Upper lobe of left lung (tissue), 6 donors: ENCODE results near the gene VASN. TPM values are rescaled to one million over a fixed set of nuclear protein-coding genes. Genes with fewer than 3 reads are reported as not detected.
A peak's percentile ranks its signal among the peaks of the same experiment; 100 is the strongest.

Experiments used
- ATAC-seq, 2 donors: fragments of 200-7000 bp; cut with Tn5 transposase; one replicate each; pipeline ENCODE4 v1.9.1; 2022; ENCODE audit warnings: mild to moderate bottlenecking in 2 of 2, moderate library complexity in 2 of 2; ENCODE audit not compliant: low FRiP score in 2 of 2
- DNase-seq, 2 donors: peaks; one replicate each; pipeline ENCODE4 v3.0.0-alpha.2; 2019 to 2020
- H3K27ac ChIP-seq, 4 donors: fragments of 200-600 bp; sonication (generic); one replicate each; pipeline ENCODE4 v1.5.1; 2016 to 2019
- H3K27me3 ChIP-seq, 4 donors: fragments of 200-600 bp; sonication (generic); one replicate each; pipeline ENCODE4 v1.5.1; 2017 to 2019
- H3K36me3 ChIP-seq, 4 donors: fragments of 200-600 bp; sonication (generic); one replicate each; pipeline ENCODE4 v1.5.1; 2016 to 2019
- H3K4me1 ChIP-seq, 4 donors: fragments of 200-600 bp; sonication (generic); one replicate each; pipeline ENCODE4 v1.5.1; 2018 to 2019
- H3K4me3 ChIP-seq, 4 donors: fragments of 200-600 bp; sonication (generic); one replicate each; pipeline ENCODE4 v1.5.1; 2017 to 2019; ENCODE audit warnings: mild to moderate bottlenecking in 2 of 4, moderate library complexity in 1 of 4
- H3K9me3 ChIP-seq, 4 donors: fragments of 200-600 bp; sonication (generic); one replicate each; pipeline ENCODE4 v1.5.1; 2018 to 2019
- EP300 ChIP-seq, 4 donors: sonication (generic); formaldehyde crosslinking; IDR thresholded peaks; one replicate each; pipeline ENCODE4 v1.5.1; 2017; ENCODE audit warnings: antibody characterized with exemption in 4 of 4, control low read depth in 2 of 4
- POLR2A ChIP-seq, 4 donors: fragments of 450-650 bp; IDR thresholded peaks; one replicate each; pipeline ENCODE4 v1.5.1; 2016 to 2017; ENCODE audit warnings: antibody characterized with exemption in 4 of 4, mild to moderate bottlenecking in 2 of 4
- POLR2AphosphoS5 ChIP-seq, 2 donors: sonication (generic); formaldehyde crosslinking; IDR thresholded peaks; one replicate each; pipeline ENCODE4 v1.5.1; 2017; ENCODE audit warnings: antibody characterized with exemption in 2 of 2
- WGBS, 2 donors: methylation state at CpG; one replicate each; pipeline ENCODE4 v1.1.5; 2017 to 2018; 5-methylcytosine and 5-hydroxymethylcytosine counted together
- total RNA-seq, 6 donors: library from RNA; depleted of rRNA in 4 of 6; stranded (reverse); fragments of >200 nt in 4 of 6; gene quantifications; one replicate each; pipeline versions ENCODE4 v1.1.0 to v1.2.1, GENCODE V29; 2016 to 2021
- TF ChIP-seq, protein P1 (sequence below), 6 experiments: fragments of 450-650 bp in 4 of 6; fragments of 200-600 bp in 2 of 6; sonication (generic) in 2 of 6; IDR thresholded peaks; one replicate each; pipeline ENCODE4 v1.5.1; 2016 to 2019; ENCODE audit warnings: antibody characterized with exemption in 6 of 6
- donor health status: DM: no; HTN: no; CAD: no; lungs with moderate emphysema.
- donor health status: DM: no; HTN: yes; CAD: no; lungs with severe emphysema.

VASN gene
- total RNA-seq, 6 donors from 2014 or later: 11.4 to 40.6 (median 30.2) TPM

- Histone ChIP-seq H3K27me3 (no peaks in the 10 kb centered on the region), H3K36me3 (peaks cover 13 to 37% (median 23%) of the 10 kb centered on the region in 4 donors), H3K27ac (peak overlapping the region; percentile 82 to 92 (median 85)), H3K4me1 (peaks cover 64 to 70% (median 67%) of the 10 kb centered on the region in 4 donors), H3K4me3 (no peak overlapping the region), H3K9me3 (no peaks in the 10 kb centered on the region)
- TF ChIP-seq POLR2AphosphoS5 (IDR thresholded peaks at IDR 0.05): no peak
- TF ChIP-seq, protein P1, sequence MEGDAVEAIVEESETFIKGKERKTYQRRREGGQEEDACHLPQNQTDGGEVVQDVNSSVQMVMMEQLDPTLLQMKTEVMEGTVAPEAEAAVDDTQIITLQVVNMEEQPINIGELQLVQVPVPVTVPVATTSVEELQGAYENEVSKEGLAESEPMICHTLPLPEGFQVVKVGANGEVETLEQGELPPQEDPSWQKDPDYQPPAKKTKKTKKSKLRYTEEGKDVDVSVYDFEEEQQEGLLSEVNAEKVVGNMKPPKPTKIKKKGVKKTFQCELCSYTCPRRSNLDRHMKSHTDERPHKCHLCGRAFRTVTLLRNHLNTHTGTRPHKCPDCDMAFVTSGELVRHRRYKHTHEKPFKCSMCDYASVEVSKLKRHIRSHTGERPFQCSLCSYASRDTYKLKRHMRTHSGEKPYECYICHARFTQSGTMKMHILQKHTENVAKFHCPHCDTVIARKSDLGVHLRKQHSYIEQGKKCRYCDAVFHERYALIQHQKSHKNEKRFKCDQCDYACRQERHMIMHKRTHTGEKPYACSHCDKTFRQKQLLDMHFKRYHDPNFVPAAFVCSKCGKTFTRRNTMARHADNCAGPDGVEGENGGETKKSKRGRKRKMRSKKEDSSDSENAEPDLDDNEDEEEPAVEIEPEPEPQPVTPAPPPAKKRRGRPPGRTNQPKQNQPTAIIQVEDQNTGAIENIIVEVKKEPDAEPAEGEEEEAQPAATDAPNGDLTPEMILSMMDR (IDR thresholded peaks at IDR 0.05): no peak
- DNase-seq: no peak
- ATAC-seq: no peak
- WGBS, 2 donors: 72 to 81% methylated on average over 12 of the region's 12 CpGs
Measured at GRCh38 chr16:4377573-4378154, 6.0 kb downstream of the VASN start.

GRCh38 chr16:4378161-4378666 lies 6.6 kb downstream of the VASN start:
- peak overlapping the region; percentile 82 to 92 (median 85) for H3K27ac ChIP-seq
- no peak for TF ChIP-seq POLR2AphosphoS5 (IDR thresholded peaks at IDR 0.05)
- no peak for TF ChIP-seq POLR2A (IDR thresholded peaks at IDR 0.05)
- TF ChIP-seq, protein P1 (IDR thresholded peaks at IDR 0.05): no peak
- no peak for TF ChIP-seq EP300 (IDR thresholded peaks at IDR 0.05)
- H3K4me3 ChIP-seq: no peak overlapping the region
- WGBS, 2 donors: 72 to 82% methylated on average over 6 to 9 of the region's 15 CpGs
- DNase-seq: peak in 1 of 2 donors; percentile 74
- peaks cover 15 to 43% (median 27%) of the 10 kb centered on the region in 4 donors for H3K36me3 ChIP-seq
- peaks cover 59 to 65% (median 61%) of the 10 kb centered on the region in 4 donors for H3K4me1 ChIP-seq
- H3K27me3 ChIP-seq: no peaks in the 10 kb centered on the region
- no peaks in the 10 kb centered on the region for H3K9me3 ChIP-seq
- ATAC-seq: peak in 1 of 2 donors; percentile 55

- H3K27me3 ChIP-seq: no peaks in the 10 kb centered on the region
- 81 to 90% methylated on average over 9 to 13 of the region's 21 CpGs for WGBS, 2 donors
- DNase-seq: peak in 1 of 2 donors; percentile 68
Measured at GRCh38 chr16:4378999-4379690, 7.5 kb downstream of the VASN start.

DNA sequence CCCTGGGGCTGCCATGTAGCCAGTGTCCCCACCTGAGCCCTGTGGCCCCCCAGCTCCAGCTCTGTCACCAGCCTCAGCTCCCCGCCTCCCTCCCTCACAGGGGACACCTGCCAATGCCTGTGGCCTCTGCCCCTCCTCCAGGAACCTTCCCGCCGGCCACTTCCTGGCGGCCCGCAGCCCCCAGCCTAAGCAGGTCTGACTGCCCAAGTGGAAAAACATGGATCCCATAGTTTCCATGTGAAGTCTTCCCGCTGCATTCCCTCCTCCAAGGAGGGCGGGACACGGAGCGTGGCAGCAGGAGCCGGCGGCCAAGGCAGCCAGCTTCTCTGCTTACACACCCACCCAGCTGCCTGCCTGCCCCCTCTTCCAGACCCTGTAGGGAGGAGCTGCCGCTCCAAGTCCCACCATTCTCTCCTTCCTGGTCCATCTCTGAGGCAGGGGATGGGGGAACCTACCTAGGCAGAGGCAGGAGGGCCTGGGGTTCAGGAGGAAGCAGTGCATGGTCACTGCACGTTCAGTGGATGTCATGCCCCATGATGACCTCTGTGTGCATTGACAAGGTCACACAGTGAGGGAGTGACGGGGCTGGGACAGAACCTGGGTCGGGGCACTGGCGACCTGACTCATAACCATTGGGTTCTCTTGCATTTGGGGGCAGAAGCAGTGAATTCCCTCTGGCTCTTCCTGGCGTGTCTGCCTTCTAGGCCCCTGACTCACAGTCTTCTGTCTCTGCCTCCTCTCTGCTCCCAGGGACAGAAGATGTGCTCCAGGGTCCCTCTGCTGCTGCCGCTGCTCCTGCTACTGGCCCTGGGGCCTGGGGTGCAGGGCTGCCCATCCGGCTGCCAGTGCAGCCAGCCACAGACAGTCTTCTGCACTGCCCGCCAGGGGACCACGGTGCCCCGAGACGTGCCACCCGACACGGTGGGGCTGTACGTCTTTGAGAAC lies 8.7 kb downstream of the VASN start:
- WGBS, 2 donors: 63 to 89% methylated on average over 12 to 23 of the region's 26 CpGs
- peaks cover 15 to 65% (median 41%) of the 10 kb centered on the region in 4 donors for H3K36me3 ChIP-seq
- no peak overlapping the region for H3K4me3 ChIP-seq
- no peaks in the 10 kb centered on the region for H3K9me3 ChIP-seq
- peak in 1 of 2 donors; percentile 76 for DNase-seq
- TF ChIP-seq POLR2AphosphoS5 (IDR thresholded peaks at IDR 0.05) (no peak), POLR2A (IDR thresholded peaks at IDR 0.05) (no peak), EP300 (IDR thresholded peaks at IDR 0.05) (no peak)
- TF ChIP-seq, protein P1 (IDR thresholded peaks at IDR 0.05): no peak
- ATAC-seq: no peak
- H3K4me1 ChIP-seq: peaks cover 37 to 50% (median 42%) of the 10 kb centered on the region in 4 donors
- no peaks in the 10 kb centered on the region for H3K27me3 ChIP-seq
- peak overlapping the region in 3 of 4 donors; percentile 0 to 61 (median 5) for H3K27ac ChIP-seq

More at GRCh38 chr16:4378999-4379690, 7.5 kb downstream of the VASN start:
- no peak for ATAC-seq
- TF ChIP-seq EP300 (IDR thresholded peaks at IDR 0.05) (no peak), POLR2A (IDR thresholded peaks at IDR 0.05) (no peak)
- peaks cover 49 to 56% (median 55%) of the 10 kb centered on the region in 4 donors for H3K4me1 ChIP-seq
- H3K36me3 ChIP-seq: peaks cover 15 to 52% (median 33%) of the 10 kb centered on the region in 4 donors
- peak overlapping the region in 3 of 4 donors; percentile 6 to 82 (median 82) for H3K27ac ChIP-seq
- H3K4me3 ChIP-seq: no peak overlapping the region
- no peaks in the 10 kb centered on the region for H3K9me3 ChIP-seq
